ENCODE measurements around the gene ARHGAP21.
A peak's percentile ranks its signal among the peaks of the same experiment; 100 is the strongest.
"Not testable (repeated sequence)": the region's sequence is repeated elsewhere in the genome, so short reads cannot be mapped to it uniquely, and the experiment has no call there.

ARHGAP21 gene

GRCh38 chr10:24723788-24724380 is at the start of gene ARHGAP21:
TSS of gene ARHGAP21 (minus strand) at chr10:24723887. CDS start at chr10:24721899, 1,988 bp downstream.
- no peak for DNase-seq

GRCh38 chr10:24771943-24772694 is 48.4 kb upstream of the ARHGAP21 start:
- DNase-seq = no peak

- not testable (repeated sequence) for DNase-seq
Observed at GRCh38 chr10:24764991-24765390, 41.3 kb upstream of the ARHGAP21 start.

GRCh38 chr10:24762966-24763623 is 39.4 kb upstream of the ARHGAP21 start:
- DNase-seq = no peak

- no peak for DNase-seq
Observed at GRCh38 chr10:24762161-24762924, 38.7 kb upstream of the ARHGAP21 start.

GRCh38 chr10:24759672-24760071 is 36.0 kb upstream of the ARHGAP21 start:
- no peak for DNase-seq

- DNase-seq = not testable (repeated sequence)
Observed at GRCh38 chr10:24758254-24758653, 34.6 kb upstream of the ARHGAP21 start.

GRCh38 chr10:24756283-24756682 is 32.6 kb upstream of the ARHGAP21 start:
- no peak for DNase-seq

GRCh38 chr10:24751716-24752115 is 28.0 kb upstream of the ARHGAP21 start:
- DNase-seq = no peak

GRCh38 chr10:24750695-24751094 is 27.0 kb upstream of the ARHGAP21 start:
- DNase-seq = no peak

- no peak for DNase-seq
Observed at GRCh38 chr10:24748214-24748613, 24.5 kb upstream of the ARHGAP21 start.

GRCh38 chr10:24744946-24745345 is 21.3 kb upstream of the ARHGAP21 start:
- no peak for DNase-seq

GRCh38 chr10:24740714-24741113 is 17.0 kb upstream of the ARHGAP21 start:
- DNase-seq = no peak

- DNase-seq = no peak
Observed at GRCh38 chr10:24737001-24737400, 13.3 kb upstream of the ARHGAP21 start.

- DNase-seq = no peak
Observed at GRCh38 chr10:24731942-24732341, 8.3 kb upstream of the ARHGAP21 start.

GRCh38 chr10:24730811-24731210 is 7.1 kb upstream of the ARHGAP21 start:
- no peak for DNase-seq

GRCh38 chr10:24727786-24728185 is 4.1 kb upstream of the ARHGAP21 start:
- DNase-seq = no peak

GRCh38 chr10:24726626-24727025 is 2.9 kb upstream of the ARHGAP21 start:
- no peak for DNase-seq

- DNase-seq = not testable (repeated sequence)
Observed at GRCh38 chr10:24726029-24726428, 2.3 kb upstream of the ARHGAP21 start.

- DNase-seq = peak; percentile 60 to 81
Observed at GRCh38 chr10:24724381-24725228, 918 bp upstream of the ARHGAP21 start.

GRCh38 chr10:24723386-24723787 is 300 bp downstream of the ARHGAP21 start:
- DNase-seq = no peak

All from NCI-H1930 (cell line).